GM23338 (cell line): ENCODE results near the gene RBM12.

Experiments
- CTCF ChIP-seq, 2 experiments: fragments of 200-600 bp in 1 of 2; sonication (generic) in 1 of 2; conservative IDR thresholded peaks; 2 replicates each; pipeline versions ENCODE4 v1.5.1 to v1.6.1; 2016 to 2017; ENCODE audit warnings: antibody characterized with exemption in 2 of 2, low read depth in 2 of 2, mild to moderate bottlenecking in 2 of 2, moderate library complexity in 1 of 2
- EZH2 ChIP-seq: fragments of 200-600 bp; sonication (generic); IDR thresholded peaks from one replicate; pipeline ENCODE4 v1.8.0; 2017; ENCODE audit warnings: antibody characterized with exemption, mild to moderate bottlenecking, low read depth; ENCODE audit not compliant: unreplicated experiment
- JUNB ChIP-seq: IDR thresholded peaks from one replicate; pipeline ENCODE4 v1.6.1; 2016; ENCODE audit warnings: antibody characterized with exemption; ENCODE audit not compliant: unreplicated experiment
- POLR2AphosphoS5 ChIP-seq: IDR thresholded peaks from 2 replicates; pipeline ENCODE4 v1.6.1; 2016; ENCODE audit warnings: antibody characterized with exemption, low read depth
- REST ChIP-seq: IDR thresholded peaks from one replicate; pipeline ENCODE4 v1.6.1; 2018; ENCODE audit warnings: antibody characterized with exemption; ENCODE audit not compliant: unreplicated experiment

GRCh38 chr20:35611482-35611881 lies 53.2 kb downstream of the RBM12 start:
- TF ChIP-seq CTCF (conservative IDR thresholded peaks at IDR 0.05; ENCODE audit: low read depth in 2 of 2) (no peak), EZH2 (no peak), REST (no peak), POLR2AphosphoS5 (no peak), JUNB (no peak)
